AG09309 (cell line): ENCODE measurements around the gene ESYT3.

Experiments used
- DNase-seq: peaks from one replicate; pipeline ENCODE4 v3.0.0-alpha.2; 2010; ENCODE audit warnings: low read depth
- H3K4me3 ChIP-seq: 2 replicates; pipeline ENCODE4 v1.5.1; 2011; ENCODE audit warnings: mild to moderate bottlenecking, low read depth, low read length, moderate library complexity; ENCODE audit not compliant: control insufficient read depth
- TF ChIP-seq, protein P1 (sequence below): IDR thresholded peaks from 2 replicates; pipeline ENCODE4 v1.5.1; 2011; ENCODE audit warnings: mild to moderate bottlenecking, low read depth, low read length, inconsistent platforms; ENCODE audit not compliant: insufficient read depth, control insufficient read depth; ENCODE audit errors: missing control alignments

ESYT3 gene

DNA sequence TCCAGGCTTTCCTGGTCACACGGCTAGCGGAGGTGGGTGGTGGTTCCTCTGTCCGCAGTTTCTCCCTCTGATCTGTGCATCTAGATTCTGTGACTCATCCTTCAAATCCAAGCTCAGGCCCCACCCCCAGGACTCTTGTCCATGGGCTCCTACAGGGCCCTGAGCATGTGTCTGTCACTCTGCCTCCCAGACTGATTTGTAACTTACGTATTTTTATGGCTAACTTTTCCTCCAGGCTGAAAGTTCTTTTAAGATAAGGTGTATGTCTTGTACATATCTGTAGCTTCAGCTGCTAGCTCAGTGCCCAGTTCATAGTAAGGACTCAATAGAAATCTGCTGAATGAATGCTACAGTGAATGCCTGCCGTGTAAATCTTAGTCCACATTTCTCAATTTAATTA, 8.0 kb downstream of the ESYT3 start:
- DNase-seq: no peak
- no peak overlapping the region for H3K4me3 ChIP-seq

GRCh38 chr3:138443091-138443490, 8.7 kb downstream of the ESYT3 start:
- H3K4me3 ChIP-seq: no peak overlapping the region
- TF ChIP-seq, protein P1, sequence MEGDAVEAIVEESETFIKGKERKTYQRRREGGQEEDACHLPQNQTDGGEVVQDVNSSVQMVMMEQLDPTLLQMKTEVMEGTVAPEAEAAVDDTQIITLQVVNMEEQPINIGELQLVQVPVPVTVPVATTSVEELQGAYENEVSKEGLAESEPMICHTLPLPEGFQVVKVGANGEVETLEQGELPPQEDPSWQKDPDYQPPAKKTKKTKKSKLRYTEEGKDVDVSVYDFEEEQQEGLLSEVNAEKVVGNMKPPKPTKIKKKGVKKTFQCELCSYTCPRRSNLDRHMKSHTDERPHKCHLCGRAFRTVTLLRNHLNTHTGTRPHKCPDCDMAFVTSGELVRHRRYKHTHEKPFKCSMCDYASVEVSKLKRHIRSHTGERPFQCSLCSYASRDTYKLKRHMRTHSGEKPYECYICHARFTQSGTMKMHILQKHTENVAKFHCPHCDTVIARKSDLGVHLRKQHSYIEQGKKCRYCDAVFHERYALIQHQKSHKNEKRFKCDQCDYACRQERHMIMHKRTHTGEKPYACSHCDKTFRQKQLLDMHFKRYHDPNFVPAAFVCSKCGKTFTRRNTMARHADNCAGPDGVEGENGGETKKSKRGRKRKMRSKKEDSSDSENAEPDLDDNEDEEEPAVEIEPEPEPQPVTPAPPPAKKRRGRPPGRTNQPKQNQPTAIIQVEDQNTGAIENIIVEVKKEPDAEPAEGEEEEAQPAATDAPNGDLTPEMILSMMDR: no peak
- DNase-seq: no peak

More for the DNA sequence above, 8.0 kb downstream of the ESYT3 start:
- TF ChIP-seq, protein P1: no peak

DNA sequence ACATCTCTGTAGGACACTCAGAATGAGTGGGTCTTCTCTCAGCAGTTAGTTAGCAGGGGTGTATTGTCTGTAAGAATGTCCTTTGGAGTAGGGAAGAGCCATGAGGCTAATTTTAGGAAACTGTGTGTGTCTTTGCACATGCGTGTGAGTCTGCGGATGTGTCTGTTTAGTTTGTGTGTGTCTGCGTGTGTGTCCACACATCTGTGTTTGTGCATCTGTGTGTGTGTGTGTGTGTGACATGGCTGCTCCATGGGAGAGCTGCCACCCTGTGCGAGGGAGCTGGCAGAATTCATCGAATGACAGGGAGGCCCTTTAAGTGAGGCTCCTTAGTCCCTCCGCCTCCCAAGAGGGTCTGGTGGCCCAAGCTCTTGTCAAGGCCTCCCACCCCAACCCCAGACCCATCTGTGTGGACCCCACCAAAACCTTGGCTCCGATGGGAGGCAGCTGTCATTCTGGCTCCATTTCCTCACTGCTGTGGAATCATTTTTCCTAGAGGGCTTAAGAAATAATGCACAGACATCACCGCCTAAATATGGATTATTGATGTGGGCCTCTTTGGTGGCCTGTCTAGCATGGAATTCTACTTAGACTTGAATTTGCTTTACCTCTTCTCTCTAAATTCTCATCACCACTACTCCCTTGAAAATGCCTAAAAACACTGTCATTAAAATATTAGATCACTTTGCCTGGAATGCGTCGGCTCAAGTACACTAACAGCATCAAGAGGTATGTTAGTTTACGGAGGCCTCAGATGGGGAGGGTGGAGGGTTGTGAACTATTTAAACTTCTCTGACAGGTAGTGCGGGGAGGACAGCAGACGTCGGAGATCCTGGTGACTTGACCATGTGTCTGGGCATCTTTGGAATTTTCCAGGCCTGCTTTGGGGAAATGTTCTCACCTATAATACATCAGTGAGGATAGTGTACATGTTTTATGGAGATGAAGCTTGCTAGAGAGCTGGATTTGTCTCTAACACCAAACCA, 9.4 kb downstream of the ESYT3 start:
- DNase-seq: no peak
- no peak overlapping the region for H3K4me3 ChIP-seq
- TF ChIP-seq, protein P1: no peak

- TF ChIP-seq, protein P1: no peak
- H3K4me3 ChIP-seq: no peak overlapping the region
- DNase-seq: no peak
Observed at GRCh38 chr3:138445236-138445635, 10.8 kb downstream of the ESYT3 start.

DNA sequence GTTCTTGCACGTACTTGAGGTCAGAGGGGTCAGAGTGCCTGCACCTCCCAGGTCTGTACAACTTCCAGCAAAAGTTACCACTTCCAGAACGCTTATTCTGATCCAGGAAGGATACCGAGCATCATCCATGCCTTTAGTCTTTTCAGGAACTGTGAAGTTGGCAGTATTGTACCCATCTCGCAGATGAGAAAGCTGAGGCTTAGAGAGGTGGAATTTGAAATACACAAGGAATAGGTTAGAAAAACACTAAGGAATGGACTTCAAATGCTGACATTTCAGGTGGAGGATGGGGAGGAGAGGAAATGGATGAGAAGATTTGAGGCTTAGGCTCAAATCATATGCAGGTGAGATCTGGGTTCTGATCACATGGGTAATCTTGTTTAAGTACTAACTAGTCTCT, 11.2 kb downstream of the ESYT3 start:
- DNase-seq: no peak
- H3K4me3 ChIP-seq: no peak overlapping the region
- TF ChIP-seq, protein P1: no peak

- no peak overlapping the region for H3K4me3 ChIP-seq
- TF ChIP-seq, protein P1: no peak
- no peak for DNase-seq
Observed at GRCh38 chr3:138448631-138449030, 14.2 kb downstream of the ESYT3 start.
